ENCODE results near the gene CATSPERD.

CATSPERD gene

GRCh38 chr19:5788422-5788821 is 68.0 kb downstream of the CATSPERD start:
- DNase-seq (ENCODE audit: extremely low read depth, low read depth) = no peak
- no peak for TF ChIP-seq CTCF (IDR thresholded peaks at IDR 0.05; ENCODE audit: low read depth, low read length)

- no peak for DNase-seq (ENCODE audit: extremely low read depth, low read depth)
- TF ChIP-seq CTCF (IDR thresholded peaks at IDR 0.05; ENCODE audit: low read depth, low read length) = no peak
Measured at GRCh38 chr19:5789351-5789761, 68.9 kb downstream of the CATSPERD start.

- no peak for TF ChIP-seq CTCF (IDR thresholded peaks at IDR 0.05; ENCODE audit: low read depth, low read length)
- no peak for DNase-seq (ENCODE audit: extremely low read depth, low read depth)
Measured at GRCh38 chr19:5789886-5790558, 69.6 kb downstream of the CATSPERD start.

GRCh38 chr19:5790559-5791520 is 70.4 kb downstream of the CATSPERD start, which contains the start of gene DUS3L:
Gene DUS3L, minus strand, starts transcription at chr19:5791163. Its CDS starts 22 bp downstream, at chr19:5791141.
- peak; percentile 95 for DNase-seq (ENCODE audit: extremely low read depth, low read depth)
- TF ChIP-seq CTCF (IDR thresholded peaks at IDR 0.05; ENCODE audit: low read depth, low read length) = no peak

- no peak for TF ChIP-seq CTCF (IDR thresholded peaks at IDR 0.05; ENCODE audit: low read depth, low read length)
- DNase-seq (ENCODE audit: extremely low read depth, low read depth) = peak; percentile 28
Measured at GRCh38 chr19:5792224-5792623, 71.8 kb downstream of the CATSPERD start.

- TF ChIP-seq CTCF (IDR thresholded peaks at IDR 0.05; ENCODE audit: low read depth, low read length) = no peak
- DNase-seq (ENCODE audit: extremely low read depth, low read depth) = no peak
Measured at GRCh38 chr19:5793188-5793587, 72.8 kb downstream of the CATSPERD start.
